Right cardiac atrium (tissue), 5 donors: ENCODE results near the gene ZKSCAN1. TPM values are rescaled to one million over a fixed set of nuclear protein-coding genes. Genes with fewer than 3 reads are reported as not detected.

Experiments
- polyA plus RNA-seq: library from polyadenylated mRNA; stranded (reverse); fragments of 200-250 nt; gene quantifications from one replicate; pipeline ENCODE4 v1.2.3, GENCODE V29; 2013
- total RNA-seq, 4 donors: library from RNA; stranded (reverse); fragmentation: NEBNext Ultra II Directional; extraction: Animal tissue kit (Norgen Biotek cat#: 25700); gene quantifications; one replicate each; pipeline ENCODE4 v1.2.1, GENCODE V29; 2021
- donor health status: healthy with polysubstance abuse.
- donor health status: DM: no; HTN: yes; CAD: no.
- donor health status: DM: no; HTN: no; CAD: no.
- donor health status: DM: no; HTN: yes; CAD: no; lungs with severe emphysema.
- donor health status: DM: yes; HTN: yes; CAD: no.

ZKSCAN1 gene
- total and polyA plus RNA-seq, 5 donors: 9.8 to 52.7 (median 48.5) TPM

Other genes starting within 250 kb of the ZKSCAN1 start
- gene CYP3A4, start 231.4 kb upstream of the ZKSCAN1 start, total RNA-seq: not detected
- 0.16 TPM for gene CYP3A4, start 231.4 kb upstream of the ZKSCAN1 start, polyA plus RNA-seq
- gene CYP3A43, start 187.6 kb upstream of the ZKSCAN1 start, total RNA-seq: not detected
- 0.07 TPM for gene CYP3A43, start 187.6 kb upstream of the ZKSCAN1 start, polyA plus RNA-seq
- gene OR2AE1, start 138.6 kb upstream of the ZKSCAN1 start, total RNA-seq: under 1 TPM in 1 of 4 donors, not detected in 3; 0.43 TPM
- 0.11 TPM for gene OR2AE1, start 138.6 kb upstream of the ZKSCAN1 start, polyA plus RNA-seq
- gene TRIM4, start 96.1 kb upstream of the ZKSCAN1 start, total RNA-seq: 10 to 100 TPM in 2 of 4 donors, 1 to 10 TPM in 2; 8.8 to 11.2 (median 10.0) TPM
- 7.6 TPM for gene TRIM4, start 96.1 kb upstream of the ZKSCAN1 start, polyA plus RNA-seq
- gene GJC3, start 86.0 kb upstream of the ZKSCAN1 start, total RNA-seq: under 1 TPM in 2 of 4 donors, not detected in 2; 0.20 to 0.53 TPM
- gene GJC3, start 86.0 kb upstream of the ZKSCAN1 start, polyA plus RNA-seq: 0.43 TPM
- gene AZGP1, start 39.6 kb upstream of the ZKSCAN1 start, total RNA-seq: 10 to 100 TPM; 10.7 to 28.8 (median 16.1) TPM
- gene AZGP1, start 39.6 kb upstream of the ZKSCAN1 start, polyA plus RNA-seq: 17.0 TPM
- 1 to 10 TPM; 7.1 to 8.6 (median 7.7) TPM for gene ZSCAN21, start 34.2 kb downstream of the ZKSCAN1 start, total RNA-seq
- 6.2 TPM for gene ZSCAN21, start 34.2 kb downstream of the ZKSCAN1 start, polyA plus RNA-seq
- 10 to 100 TPM; 17.8 to 18.2 (median 18.0) TPM for gene ZNF3, start 66.1 kb downstream of the ZKSCAN1 start, total RNA-seq
- 12.1 TPM for gene ZNF3, start 66.1 kb downstream of the ZKSCAN1 start, polyA plus RNA-seq
- 100 to 1,000 TPM; 112 to 126 (median 117) TPM for gene COPS6, start 73.4 kb downstream of the ZKSCAN1 start, total RNA-seq
- 131 TPM for gene COPS6, start 73.4 kb downstream of the ZKSCAN1 start, polyA plus RNA-seq
- 10 to 100 TPM; 14.2 to 26.9 (median 21.6) TPM for gene MCM7, start 85.8 kb downstream of the ZKSCAN1 start, total RNA-seq
- gene MCM7, start 85.8 kb downstream of the ZKSCAN1 start, polyA plus RNA-seq: 16.7 TPM
- 10 to 100 TPM; 10.1 to 15.4 (median 14.0) TPM for gene AP4M1, start 86.0 kb downstream of the ZKSCAN1 start, total RNA-seq
- 10.7 TPM for gene AP4M1, start 86.0 kb downstream of the ZKSCAN1 start, polyA plus RNA-seq
- gene TAF6, start 103.8 kb downstream of the ZKSCAN1 start, total RNA-seq: 10 to 100 TPM; 29.7 to 37.7 (median 32.9) TPM
- gene TAF6, start 103.8 kb downstream of the ZKSCAN1 start, polyA plus RNA-seq: 33.9 TPM
- 10 to 100 TPM in 3 of 4 donors, 1 to 10 TPM in 1; 9.1 to 14.7 (median 12.1) TPM for gene CNPY4, start 104.0 kb downstream of the ZKSCAN1 start, total RNA-seq
- 13.9 TPM for gene CNPY4, start 104.0 kb downstream of the ZKSCAN1 start, polyA plus RNA-seq
- gene MBLAC1, start 111.4 kb downstream of the ZKSCAN1 start, total RNA-seq: 1 to 10 TPM; 3.0 to 4.4 (median 3.5) TPM
- gene MBLAC1, start 111.4 kb downstream of the ZKSCAN1 start, polyA plus RNA-seq: 4.6 TPM
- gene LAMTOR4, start 133.3 kb downstream of the ZKSCAN1 start, total RNA-seq: 100 to 1,000 TPM in 2 of 4 donors, 10 to 100 TPM in 2; 88.7 to 118 (median 108) TPM
- 193 TPM for gene LAMTOR4, start 133.3 kb downstream of the ZKSCAN1 start, polyA plus RNA-seq
- gene TRAPPC14, start 143.1 kb downstream of the ZKSCAN1 start, total RNA-seq: 10 to 100 TPM in 2 of 4 donors, 1 to 10 TPM in 2; 7.2 to 11.5 (median 9.7) TPM
- 7.7 TPM for gene TRAPPC14, start 143.1 kb downstream of the ZKSCAN1 start, polyA plus RNA-seq
- 1 to 10 TPM; 2.0 to 3.5 (median 2.3) TPM for gene GAL3ST4, start 153.0 kb downstream of the ZKSCAN1 start, total RNA-seq
- gene GAL3ST4, start 153.0 kb downstream of the ZKSCAN1 start, polyA plus RNA-seq: 1.7 TPM
- gene GPC2, start 161.8 kb downstream of the ZKSCAN1 start, total RNA-seq: under 1 TPM; 0.09 to 0.78 (median 0.29) TPM
- 0.38 TPM for gene GPC2, start 161.8 kb downstream of the ZKSCAN1 start, polyA plus RNA-seq
- 1 to 10 TPM in 1 of 4 donors, under 1 TPM in 2, not detected in 1; 0.64 to 1.1 (median 0.91) TPM for gene STAG3, start 162.3 kb downstream of the ZKSCAN1 start, total RNA-seq
- gene STAG3, start 162.3 kb downstream of the ZKSCAN1 start, polyA plus RNA-seq: 0.41 TPM
- not detected for gene PVRIG, start 204.4 kb downstream of the ZKSCAN1 start, total RNA-seq
- 0.07 TPM for gene PVRIG, start 204.4 kb downstream of the ZKSCAN1 start, polyA plus RNA-seq